Prostate gland (tissue), 2 donors: ENCODE results near the gene RNASE13. TPM values are rescaled to one million over a fixed set of nuclear protein-coding genes. Genes with fewer than 3 reads are reported as not detected.

Experiments used
- DNase-seq: peaks from one replicate; pipeline ENCODE4 v3.0.0-alpha.2; 2019; ENCODE audit warnings: low spot score
- H3K27ac ChIP-seq, 2 donors: fragments of 200-600 bp; sonication (generic); 2 replicates each; pipeline ENCODE4 v1.5.1; 2017 to 2019
- H3K27me3 ChIP-seq: fragments of 200-600 bp; sonication (generic); replicated peaks from 2 replicates; pipeline ENCODE4 v1.5.1; 2019; ENCODE audit not compliant: insufficient read depth
- H3K36me3 ChIP-seq, 2 donors: fragments of 200-600 bp; sonication (generic); 1 replicate in 1 of 2; 2 replicates in 1 of 2; pipeline versions ENCODE4 v1.5.1 to v1.8.1; 2017 to 2019
- H3K4me1 ChIP-seq: fragments of 200-600 bp; sonication (generic); replicated peaks from 2 replicates; pipeline ENCODE4 v1.5.1; 2019
- H3K4me3 ChIP-seq, 2 donors: fragments of 200-600 bp; sonication (generic); 2 replicates each; pipeline ENCODE4 v1.5.1; 2017 to 2019
- H3K9me3 ChIP-seq: fragments of 200-600 bp; sonication (generic); 2 replicates; pipeline ENCODE4 v1.5.1; 2017
- POLR2A ChIP-seq: fragments of 450-650 bp; IDR thresholded peaks from one replicate; pipeline ENCODE4 v1.6.1; 2016; ENCODE audit warnings: antibody characterized with exemption, mild to moderate bottlenecking
- POLR2AphosphoS5 ChIP-seq: sonication (generic); formaldehyde crosslinking; IDR thresholded peaks from one replicate; pipeline ENCODE4 v1.6.1; 2017; ENCODE audit warnings: antibody characterized with exemption
- WGBS: methylation state at CpG from one replicate; pipeline ENCODE4 v1.1.5; 2018; 5-methylcytosine and 5-hydroxymethylcytosine counted together
- intact Hi-C: fragments of 100-400 bp; cut with DNase I; formaldehyde crosslinking; loops from one replicate; pipeline ENCODE4 v1.14.2; 2022
- total RNA-seq, 2 donors: library from RNA; depleted of rRNA; stranded (reverse); fragments of >200 nt; gene quantifications; one replicate each; pipeline ENCODE4 v1.1.0, GENCODE V29; 2016
- TF ChIP-seq, protein P1 (sequence below), 4 experiments: fragments of 200-600 bp in 2 of 4; fragments of 450-650 bp in 2 of 4; sonication (generic) in 2 of 4; IDR thresholded peaks; 1 replicate in 3 of 4; 2 replicates in 1 of 4; pipeline ENCODE4 v1.5.1; 2016 to 2019; ENCODE audit warnings: antibody characterized with exemption in 4 of 4, mild to moderate bottlenecking in 2 of 4, moderate library complexity in 2 of 4

Gene RNASE13
- total RNA-seq, 2 donors from 2014 or later = 0.57 TPM; not detected in 1

DNA sequence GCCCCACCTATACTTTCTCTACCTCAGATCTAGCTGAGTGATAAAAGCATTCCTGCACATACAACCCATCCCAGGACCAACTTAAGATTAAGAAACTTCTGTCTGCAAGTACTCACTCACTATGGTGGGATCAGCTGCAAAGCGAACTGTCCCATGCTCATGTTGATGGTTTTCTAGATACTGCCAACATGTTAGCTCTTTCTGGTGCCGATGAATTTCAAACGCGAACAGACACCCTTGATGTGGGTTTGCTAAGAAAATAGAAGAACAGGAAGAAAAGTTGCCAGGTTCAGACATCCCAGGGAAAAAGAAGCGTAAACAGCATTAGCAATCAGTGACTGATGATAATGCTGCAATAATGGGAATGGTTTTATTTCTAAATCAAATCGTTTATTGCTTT, 37.0 kb downstream of the RNASE13 start:
- WGBS = 52% methylated on average over 6 of the region's 6 CpGs
- TF ChIP-seq, protein P1, sequence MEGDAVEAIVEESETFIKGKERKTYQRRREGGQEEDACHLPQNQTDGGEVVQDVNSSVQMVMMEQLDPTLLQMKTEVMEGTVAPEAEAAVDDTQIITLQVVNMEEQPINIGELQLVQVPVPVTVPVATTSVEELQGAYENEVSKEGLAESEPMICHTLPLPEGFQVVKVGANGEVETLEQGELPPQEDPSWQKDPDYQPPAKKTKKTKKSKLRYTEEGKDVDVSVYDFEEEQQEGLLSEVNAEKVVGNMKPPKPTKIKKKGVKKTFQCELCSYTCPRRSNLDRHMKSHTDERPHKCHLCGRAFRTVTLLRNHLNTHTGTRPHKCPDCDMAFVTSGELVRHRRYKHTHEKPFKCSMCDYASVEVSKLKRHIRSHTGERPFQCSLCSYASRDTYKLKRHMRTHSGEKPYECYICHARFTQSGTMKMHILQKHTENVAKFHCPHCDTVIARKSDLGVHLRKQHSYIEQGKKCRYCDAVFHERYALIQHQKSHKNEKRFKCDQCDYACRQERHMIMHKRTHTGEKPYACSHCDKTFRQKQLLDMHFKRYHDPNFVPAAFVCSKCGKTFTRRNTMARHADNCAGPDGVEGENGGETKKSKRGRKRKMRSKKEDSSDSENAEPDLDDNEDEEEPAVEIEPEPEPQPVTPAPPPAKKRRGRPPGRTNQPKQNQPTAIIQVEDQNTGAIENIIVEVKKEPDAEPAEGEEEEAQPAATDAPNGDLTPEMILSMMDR (IDR thresholded peaks at IDR 0.05) = no peak
- TF ChIP-seq POLR2AphosphoS5 (no peak), POLR2A (no peak)
- Histone ChIP-seq H3K27me3 (no peaks in the 10 kb centered on the region), H3K27ac (no peak overlapping the region), H3K4me1 (no peaks in the 10 kb centered on the region), H3K4me3 (no peak overlapping the region), H3K9me3 (no peaks in the 10 kb centered on the region), H3K36me3 (peaks cover 10 to 18% of the 10 kb centered on the region in 2 donors)
- intact Hi-C loops = no loop called here
- no peak for DNase-seq

DNA sequence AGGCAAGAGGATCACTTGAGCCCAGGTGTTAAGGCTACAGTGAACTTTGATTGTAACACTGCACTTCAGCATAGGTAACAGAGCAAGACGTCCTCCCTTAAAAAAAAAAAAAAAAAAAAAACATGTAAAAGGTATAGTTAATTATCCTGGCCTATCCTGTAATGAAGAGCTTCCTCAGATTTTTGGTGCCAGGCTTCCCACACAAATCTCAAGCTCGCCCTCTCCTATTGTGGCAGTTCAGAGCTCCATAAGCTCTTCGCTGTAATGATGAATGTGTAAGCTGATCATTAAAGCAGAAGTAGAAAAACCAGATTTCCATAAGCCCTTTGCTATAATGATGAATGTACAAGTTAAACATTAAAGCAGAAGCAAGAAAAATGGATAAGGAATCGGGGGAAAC, 37.5 kb downstream of the RNASE13 start:
- Histone ChIP-seq H3K4me1 (no peaks in the 10 kb centered on the region), H3K9me3 (no peaks in the 10 kb centered on the region), H3K4me3 (no peak overlapping the region), H3K27me3 (no peaks in the 10 kb centered on the region), H3K27ac (no peak overlapping the region), H3K36me3 (peaks cover 10 to 18% of the 10 kb centered on the region in 2 donors)
- TF ChIP-seq, protein P1 (IDR thresholded peaks at IDR 0.05) = no peak
- TF ChIP-seq POLR2A (no peak), POLR2AphosphoS5 (no peak)
- WGBS = 57% methylated on average over 4 of the region's 4 CpGs
- DNase-seq = no peak
- intact Hi-C loops = no loop called here

DNA sequence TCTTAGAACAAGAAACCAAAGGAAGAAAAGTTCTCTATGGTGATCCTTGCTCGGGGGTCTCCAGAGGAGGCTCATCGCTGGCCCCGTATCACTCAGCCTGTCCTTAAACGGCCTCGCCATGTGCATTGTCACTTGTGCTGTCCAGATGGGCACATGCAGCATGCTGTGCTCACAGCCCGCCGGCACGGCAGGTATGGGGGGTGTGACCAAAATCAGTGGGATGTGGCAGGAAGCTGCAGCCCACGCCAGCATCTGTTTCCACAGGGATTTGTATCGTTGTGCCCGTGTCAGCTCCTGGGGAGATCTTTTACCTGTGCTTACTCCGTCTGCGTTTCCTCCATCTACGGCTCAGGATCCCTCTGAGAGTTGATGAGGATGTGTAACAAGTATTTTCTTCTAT, 38.1 kb downstream of the RNASE13 start:
- H3K27ac ChIP-seq = no peak overlapping the region
- H3K27me3 ChIP-seq = no peaks in the 10 kb centered on the region
- DNase-seq = no peak
- intact Hi-C loops = no loop called here
- TF ChIP-seq POLR2AphosphoS5 (no peak), POLR2A (no peak)
- TF ChIP-seq, protein P1 (IDR thresholded peaks at IDR 0.05) = no peak
- peaks cover under 1% of the 10 kb centered on the region for H3K4me1 ChIP-seq
- H3K4me3 ChIP-seq = no peak overlapping the region
- peaks cover 10 to 18% of the 10 kb centered on the region in 2 donors for H3K36me3 ChIP-seq
- WGBS = 75% methylated on average over 14 of the region's 14 CpGs
- no peaks in the 10 kb centered on the region for H3K9me3 ChIP-seq

DNA sequence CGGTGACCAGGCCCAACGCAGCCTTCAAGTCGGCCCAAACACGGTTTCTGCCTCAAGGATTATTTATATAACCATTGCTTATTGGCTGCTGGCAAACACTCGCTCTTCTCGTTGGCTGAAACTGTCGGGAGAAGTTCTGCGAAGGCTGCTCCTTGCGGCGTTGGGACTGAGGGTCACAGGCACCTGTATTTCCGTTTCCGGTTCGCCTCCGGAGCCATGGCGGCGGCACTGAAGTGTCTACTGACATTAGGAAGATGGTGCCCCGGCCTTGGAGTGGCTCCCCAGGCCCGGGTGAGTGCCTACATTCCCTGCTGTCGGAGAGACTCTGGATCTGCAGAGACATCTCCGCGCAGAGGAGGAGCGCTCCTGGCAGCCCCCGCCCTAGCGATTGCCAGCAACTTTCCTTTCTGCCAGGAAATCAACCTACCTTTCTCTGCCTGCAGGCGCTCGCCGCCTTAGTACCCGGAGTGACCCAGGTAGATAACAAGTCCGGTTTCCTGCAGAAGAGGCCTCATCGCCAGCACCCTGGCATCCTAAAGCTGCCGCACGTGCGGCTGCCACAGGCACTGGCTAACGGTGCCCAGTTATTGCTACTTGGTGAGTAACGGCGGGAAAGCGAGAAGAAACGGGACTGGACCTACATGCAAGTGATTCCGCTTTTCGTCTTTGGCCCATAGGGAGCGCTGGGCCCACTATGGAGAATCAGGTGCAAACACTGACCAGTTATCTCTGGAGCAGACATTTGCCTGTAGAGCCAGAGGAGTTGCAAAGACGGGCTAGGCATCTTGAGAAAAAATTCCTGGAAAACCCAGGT, 44.6 kb downstream of the RNASE13 start, which contains the start of gene METTL17:
METTL17 (plus strand) TSS at position 194 of the 814 bp plus-strand sequence; CDS start at position 217, 23 bp downstream.
- H3K36me3 ChIP-seq = peaks cover 0 to 5% of the 10 kb centered on the region in 2 donors
- H3K27me3 ChIP-seq = no peaks in the 10 kb centered on the region
- peak within 1 kb of the TSS; percentile 73 to 77 for H3K27ac ChIP-seq
- H3K4me1 ChIP-seq = peaks cover 12% of the 10 kb centered on the region
- DNase-seq = peak; percentile 93
- intact Hi-C loops = no loop called here
- TF ChIP-seq, protein P1 (IDR thresholded peaks at IDR 0.05) = peak in 1 of 4 experiments; percentile 29
- TF ChIP-seq POLR2AphosphoS5 (peak; percentile 88), POLR2A (peak; percentile 62)
- WGBS = 0% methylated on average over 41 of the region's 42 CpGs
- H3K9me3 ChIP-seq = no peaks in the 10 kb centered on the region
- peak within 1 kb of the TSS; percentile 52 to 67 for H3K4me3 ChIP-seq

DNA sequence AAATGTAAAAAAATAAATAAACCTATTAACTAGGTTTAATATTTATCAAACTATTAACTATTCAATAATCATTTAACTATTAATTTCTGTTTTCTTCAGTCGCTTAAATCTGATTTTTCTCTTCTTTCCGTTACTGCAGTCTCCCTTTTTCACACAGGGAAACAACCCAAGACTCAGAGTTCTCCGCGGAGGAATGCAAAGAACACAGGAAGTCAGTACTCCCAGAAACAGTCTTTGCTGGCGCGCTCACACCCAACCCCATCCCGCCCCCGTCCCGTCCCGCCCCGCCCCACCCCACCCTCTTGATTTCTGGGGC, 45.2 kb downstream of the RNASE13 start:
- no peak for DNase-seq
- no peaks in the 10 kb centered on the region for H3K9me3 ChIP-seq
- intact Hi-C loops = no loop called here
- TF ChIP-seq, protein P1 (IDR thresholded peaks at IDR 0.05) = no peak
- TF ChIP-seq POLR2AphosphoS5 (no peak), POLR2A (no peak)
- peaks cover 12% of the 10 kb centered on the region for H3K4me1 ChIP-seq
- under 1% methylated on average over 11 of the region's 11 CpGs for WGBS
- H3K4me3 ChIP-seq = peak overlapping the region; percentile 52 to 67
- H3K27me3 ChIP-seq = no peaks in the 10 kb centered on the region
- peak overlapping the region; percentile 73 to 77 for H3K27ac ChIP-seq
- no peaks in the 10 kb centered on the region for H3K36me3 ChIP-seq
